GM21367 (cell line): ENCODE data around the gene MUC12.
A peak's percentile ranks its signal among the peaks of the same experiment; 100 is the strongest.
"Not testable (repeated sequence)": the region's sequence is repeated elsewhere in the genome, so short reads cannot be mapped to it uniquely, and the experiment has no call there.

Source experiments
- ATAC-seq: cut with Tn5 transposase; IDR thresholded peaks from one replicate; pipeline ENCODE4 v1.9.1; 2021; ENCODE audit not compliant: unreplicated experiment

The MUC12 gene

GRCh38 chr7:100959894-100960293 is 9.5 kb upstream of the MUC12 start:
- no peak for ATAC-seq

- no peak for ATAC-seq
Observed at GRCh38 chr7:100962537-100962936, 6.8 kb upstream of the MUC12 start.

DNA sequence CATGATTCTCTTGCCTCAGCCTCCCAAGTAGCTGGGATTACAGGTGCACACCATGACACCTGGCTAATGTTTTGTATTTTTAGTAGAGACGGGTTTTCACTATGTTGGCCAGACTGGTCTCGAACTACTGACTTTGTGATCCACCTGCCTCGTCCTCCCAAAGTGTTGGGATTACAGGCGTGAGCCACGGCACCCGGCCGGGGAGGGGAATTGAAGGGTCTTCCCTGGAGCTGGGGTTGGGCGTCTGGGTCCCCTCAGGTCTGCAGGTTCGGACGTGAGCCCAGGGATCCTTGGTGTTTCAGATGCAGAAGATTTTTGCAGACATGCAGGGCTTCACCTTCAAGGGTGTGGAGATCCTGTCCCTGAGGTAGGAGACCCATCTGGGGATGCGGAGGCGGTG is 6.0 kb upstream of the MUC12 start:
- ATAC-seq, result no peak

- no peak for ATAC-seq
Observed at GRCh38 chr7:100963874-100964273, 5.5 kb upstream of the MUC12 start.

DNA sequence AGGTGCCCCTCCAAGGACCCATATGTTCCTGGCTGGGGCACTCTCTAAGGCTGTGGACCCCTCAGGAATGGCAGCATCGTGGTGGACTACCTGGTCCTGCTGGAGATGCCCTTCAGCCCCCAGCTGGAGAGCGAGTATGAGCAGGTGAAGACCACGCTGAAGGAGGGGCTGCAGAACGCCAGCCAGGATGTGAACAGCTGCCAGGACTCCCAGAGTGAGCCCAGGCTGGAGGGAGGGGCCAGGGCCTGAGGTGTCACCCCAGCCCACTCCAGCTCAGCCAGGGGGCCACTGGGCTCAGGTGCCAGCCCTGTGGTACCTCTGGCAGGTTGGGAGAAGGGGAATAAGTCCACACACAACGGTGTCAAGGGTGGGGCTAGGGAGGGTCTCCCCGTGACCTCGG is 4.7 kb upstream of the MUC12 start:
- ATAC-seq, result no peak

DNA sequence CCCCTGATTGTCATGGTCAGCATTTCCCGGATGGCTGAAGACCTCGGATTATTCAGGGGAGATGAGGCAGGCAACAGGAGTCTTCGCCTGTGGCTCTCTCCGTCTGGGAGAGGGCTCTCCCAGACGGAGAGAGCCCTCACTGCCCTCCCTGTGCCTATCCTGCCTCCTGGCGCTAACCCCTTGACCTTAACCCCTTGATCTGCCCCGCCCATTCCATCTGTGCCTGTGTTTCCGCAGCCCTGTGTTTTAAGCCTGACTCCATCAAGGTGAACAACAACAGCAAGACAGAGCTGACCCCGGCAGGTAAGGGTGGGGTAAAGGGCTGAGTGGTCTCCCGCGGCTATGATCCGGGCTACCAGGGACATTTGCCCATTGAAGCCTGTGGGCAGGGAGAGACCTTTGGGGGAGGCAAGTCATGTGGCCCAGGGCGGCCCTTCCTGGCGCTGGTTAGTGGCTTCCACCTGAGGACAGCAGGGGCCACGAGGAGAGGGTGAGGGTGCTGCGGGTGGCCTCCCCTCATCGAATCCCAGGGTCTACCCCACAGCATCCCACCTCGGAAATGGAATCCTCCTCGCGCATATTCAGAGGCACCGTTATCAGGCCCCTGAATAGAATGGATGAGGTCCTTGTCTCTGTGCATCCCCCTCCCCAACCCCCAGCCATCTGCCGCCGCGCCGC is 4.2 kb upstream of the MUC12 start:
- ATAC-seq, result no peak

- peak; percentile 50 for ATAC-seq
Observed at GRCh38 chr7:100965723-100966541, 3.4 kb upstream of the MUC12 start.

DNA sequence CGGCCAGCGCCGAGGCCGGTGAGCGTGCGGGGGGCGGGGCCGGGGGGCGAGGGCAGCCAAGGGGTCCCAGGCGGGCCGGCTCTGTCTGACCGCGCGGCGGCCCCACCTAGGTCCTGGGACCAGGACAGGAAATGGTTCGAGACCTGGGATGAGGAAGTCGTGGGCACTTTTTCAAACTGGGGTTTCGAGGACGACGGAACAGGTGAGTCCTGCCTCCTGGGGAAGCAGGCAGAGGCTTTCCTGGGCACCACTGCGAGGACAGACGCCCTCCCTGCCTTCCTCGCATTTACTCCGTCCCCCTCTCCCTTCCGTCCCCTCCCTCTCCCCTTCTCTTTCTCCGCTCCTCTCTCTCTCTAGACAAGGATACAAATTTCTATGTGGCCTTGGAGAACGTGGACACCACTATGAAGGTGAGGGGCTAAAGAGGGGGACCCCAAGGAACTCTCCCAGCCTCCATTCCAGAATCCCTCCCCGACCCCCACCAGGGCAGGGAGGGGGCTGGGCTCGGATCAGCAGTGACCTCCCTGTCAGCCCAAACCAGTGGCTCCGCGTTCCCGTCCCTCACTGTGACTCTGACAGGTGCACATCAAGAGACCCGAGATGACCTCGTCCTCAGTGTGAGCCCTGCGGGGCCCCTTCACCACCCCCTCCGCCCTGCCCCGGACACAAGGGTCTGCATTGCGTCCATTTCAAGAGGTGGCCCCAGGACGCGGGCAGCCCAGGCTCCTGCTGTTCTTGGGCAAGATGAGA is 2.6 kb upstream of the MUC12 start:
- no peak for ATAC-seq

DNA sequence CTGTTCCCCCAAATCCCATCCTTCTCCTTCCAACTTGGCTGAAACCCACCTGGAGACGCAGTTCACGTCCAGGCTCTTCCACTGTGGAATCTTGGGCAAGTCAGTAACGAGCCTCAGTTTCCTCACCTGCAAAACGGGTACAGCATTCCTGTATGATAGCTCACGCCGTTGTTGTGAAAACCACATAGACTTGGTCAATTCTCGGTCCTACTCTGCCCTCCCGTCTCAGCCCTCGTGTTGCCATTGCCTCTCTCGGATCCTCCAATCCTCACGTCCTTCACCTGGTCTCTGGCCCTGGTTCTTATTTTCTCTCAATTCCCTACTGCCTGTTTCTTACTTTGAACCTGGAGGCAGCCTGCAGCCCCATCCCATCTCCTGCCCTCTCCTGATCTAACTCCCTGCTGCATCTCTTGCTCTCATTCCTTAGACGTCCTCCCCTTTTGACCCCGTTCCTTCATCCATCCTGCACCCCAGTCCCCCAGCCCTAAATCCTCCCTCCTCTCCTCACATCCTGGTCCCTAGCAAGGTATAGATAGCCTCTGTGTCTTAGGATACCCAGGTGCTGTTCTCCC is 2.0 kb upstream of the MUC12 start:
- no peak for ATAC-seq

DNA sequence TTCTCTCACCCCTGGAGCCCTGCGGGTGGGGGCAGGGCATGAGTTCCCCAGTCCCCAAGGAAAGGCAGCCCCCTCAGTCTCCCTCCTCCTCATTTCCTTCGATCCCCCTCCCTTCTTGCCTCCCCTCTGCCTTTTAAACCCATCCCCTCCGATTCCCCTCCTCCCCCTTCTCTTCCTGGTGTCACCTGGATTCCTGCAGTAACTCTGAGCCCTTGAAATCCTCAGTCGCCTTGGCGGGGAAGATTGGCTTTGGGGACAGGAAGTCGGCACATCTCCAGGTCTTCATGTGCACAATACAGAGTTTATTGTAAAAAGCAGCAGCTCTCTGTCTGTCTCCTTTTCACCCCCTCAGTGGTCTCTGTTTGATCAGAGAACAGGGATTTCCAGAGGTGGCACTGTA is 1.3 kb upstream of the MUC12 start:
- no peak for ATAC-seq

DNA sequence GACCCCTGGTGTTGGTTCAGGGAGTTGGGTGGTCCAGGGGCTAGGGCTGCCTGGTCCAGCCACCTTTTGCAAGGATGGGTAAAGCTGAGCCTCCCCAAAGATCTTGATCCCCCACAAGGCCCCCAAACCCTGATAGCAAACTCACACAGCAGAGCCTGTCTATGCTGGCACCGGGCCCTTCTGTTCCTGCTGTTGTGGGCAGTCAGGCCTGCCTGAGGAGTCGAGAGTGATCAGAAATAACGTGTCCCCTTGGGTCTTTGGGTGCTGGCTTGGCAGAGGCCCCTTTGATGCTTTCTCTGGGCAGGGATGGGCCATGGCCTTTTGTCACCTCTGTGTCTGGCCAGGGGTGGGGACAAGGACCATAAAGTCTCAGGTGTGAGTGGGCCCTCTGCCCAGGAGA is 715 bp upstream of the MUC12 start:
- no peak for ATAC-seq

- no peak for ATAC-seq
Observed at GRCh38 chr7:100971111-100972001, 2.0 kb downstream of the MUC12 start.

GRCh38 chr7:100972002-100972347 is 2.6 kb downstream of the MUC12 start:
- ATAC-seq, result no peak

GRCh38 chr7:100974021-100974420 is 4.7 kb downstream of the MUC12 start:
- ATAC-seq, result no peak

- no peak for ATAC-seq
Observed at GRCh38 chr7:100975371-100975821, 6.0 kb downstream of the MUC12 start.

GRCh38 chr7:100978300-100978699 is 8.9 kb downstream of the MUC12 start:
- no peak for ATAC-seq

- ATAC-seq, result no peak
Observed at GRCh38 chr7:100983451-100984187, 14.3 kb downstream of the MUC12 start.

DNA sequence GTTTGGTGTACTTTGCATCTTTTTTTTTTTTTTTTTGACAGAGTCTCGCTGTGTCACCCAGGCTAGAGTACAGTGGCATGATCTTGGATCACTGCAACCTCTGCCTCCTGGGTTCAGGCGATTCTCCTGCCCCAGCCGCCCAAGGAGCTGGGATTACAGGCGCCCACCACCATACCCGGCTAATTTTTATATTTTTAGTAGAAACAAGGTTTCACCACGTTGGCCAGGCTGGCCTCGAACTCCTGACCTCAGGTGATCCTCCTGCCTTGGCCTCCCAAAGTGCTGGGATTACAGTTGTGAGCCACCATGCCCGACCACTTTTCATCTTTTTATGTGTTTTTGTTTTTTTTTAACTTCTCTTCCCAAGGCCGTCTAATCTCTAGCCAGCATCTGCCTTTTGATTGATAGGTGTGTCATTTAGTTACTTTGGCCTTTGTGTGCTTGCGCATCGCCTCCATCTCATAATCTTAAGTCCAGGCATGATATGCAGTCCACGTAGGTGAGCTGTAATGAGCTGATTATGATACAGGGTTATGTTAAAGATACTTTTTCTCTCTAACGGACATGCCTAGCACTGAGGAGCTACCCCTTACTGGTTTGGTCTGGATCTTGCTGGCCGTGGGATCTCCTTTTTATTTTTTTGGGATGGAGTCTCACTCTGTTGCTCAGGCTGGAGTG is 15.0 kb downstream of the MUC12 start:
- not testable (repeated sequence) for ATAC-seq
